Activated naive CD8-positive, alpha-beta T cell treated with anti-CD3 and anti-CD28 coated beads, Interleukin-2, amount 10 ng/mL, durations not matched to agents 7 days and 5 days (primary cell): ENCODE measurements around the gene MYBPC1. TPM values are rescaled to one million over a fixed set of nuclear protein-coding genes. Genes with fewer than 3 reads are reported as not detected.
"Not testable (repeated sequence)": the region's sequence is repeated elsewhere in the genome, so short reads cannot be mapped to it uniquely, and the experiment has no call there.

ENCODE experiments used
- ATAC-seq: fragments of 150-1000 bp; cut with Tn5 transposase; one replicate; pipeline ENCODE4 v1.10.0; 2021; ENCODE audit warnings: low read depth, moderate library complexity
- POLR2A ChIA-PET: fragments of 350-600 bp; sonication (Branson Sonifier 250); formaldehyde crosslinking; loops from one replicate; lab custom pipeline; 2021; ENCODE audit warnings: antibody characterized with exemption; lab: Charles Lee
- DNase-seq: peaks from one replicate; pipeline ENCODE4 v3.0.0; 2021
- H3K27ac Mint-ChIP-seq: one replicate; pipeline ENCODE4 v1.8.0; 2022; ENCODE audit warnings: mild to moderate bottlenecking, mixed read lengths
- H3K27me3 Mint-ChIP-seq: one replicate; pipeline ENCODE4 v1.8.0; 2022; ENCODE audit warnings: mild to moderate bottlenecking, moderate library complexity, mixed read lengths
- H3K36me3 Mint-ChIP-seq: one replicate; pipeline ENCODE4 v1.8.0; 2021; ENCODE audit warnings: mild to moderate bottlenecking, mixed read lengths
- H3K4me1 Mint-ChIP-seq: one replicate; pipeline ENCODE4 v1.8.0; 2021; ENCODE audit warnings: mixed read lengths
- H3K4me3 Mint-ChIP-seq: one replicate; pipeline ENCODE4 v1.8.0; 2022; ENCODE audit warnings: mild to moderate bottlenecking, moderate library complexity, mixed read lengths
- H3K9me3 Mint-ChIP-seq: one replicate; pipeline ENCODE4 v1.8.0; 2021; ENCODE audit warnings: mixed read lengths
- total RNA-seq, 2 experiments: library from RNA; stranded (reverse); gene quantifications; one replicate each; pipeline ENCODE4 v1.2.3, GENCODE V29; 2021

Gene MYBPC1
- total RNA-seq, 2 experiments from 2014 or later, result not detected

DNA sequence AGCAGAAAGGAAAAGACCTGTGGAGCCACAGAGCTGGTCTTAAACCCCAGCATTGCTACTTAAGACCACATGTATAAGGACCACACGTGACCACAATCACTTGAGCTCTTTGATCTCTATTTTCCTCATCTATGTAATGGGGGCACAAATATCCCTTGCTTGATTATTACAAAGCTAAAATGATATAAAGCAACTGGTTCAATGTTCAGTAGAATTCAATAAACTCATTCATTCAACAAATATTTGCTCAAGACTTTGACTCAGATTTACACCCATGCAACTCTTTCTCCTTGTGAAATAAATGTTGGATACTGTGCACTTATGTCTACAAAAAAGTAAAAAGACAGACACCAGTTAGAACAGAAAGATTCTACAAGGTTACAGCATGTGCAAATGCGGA lies 80.8 kb downstream of the MYBPC1 start:
- Mint-ChIP-seq H3K9me3 (no peaks in the 10 kb centered on the region), H3K27me3 (peaks cover 15% of the 10 kb centered on the region), H3K27ac (no peak overlapping the region), H3K36me3 (peaks cover 2% of the 10 kb centered on the region), H3K4me3 (no peak overlapping the region), H3K4me1 (peaks cover 14% of the 10 kb centered on the region)
- DNase-seq (no peak), ATAC-seq (no peak)
- POLR2A ChIA-PET, result no interaction called here

DNA sequence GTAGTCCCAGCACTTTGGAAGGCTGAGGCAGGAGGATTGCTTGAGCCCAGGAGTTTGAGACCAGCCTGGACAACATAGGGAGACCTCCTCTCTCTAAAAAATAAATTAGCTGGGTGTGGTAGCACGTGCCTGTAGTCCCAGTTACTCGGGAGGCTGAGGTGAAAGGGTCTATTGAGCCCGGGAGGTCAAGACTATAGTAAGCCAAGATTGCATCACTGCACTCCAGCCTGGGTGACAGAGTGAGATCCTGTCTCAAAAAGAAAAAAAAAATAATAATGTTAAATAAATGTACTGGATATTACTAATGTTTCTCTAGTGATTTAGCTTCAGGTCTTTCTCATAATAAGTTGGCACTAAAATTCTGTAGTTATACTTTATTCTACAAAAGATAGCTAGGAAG lies 81.7 kb downstream of the MYBPC1 start:
- POLR2A ChIA-PET, result not testable (repeated sequence)

DNA sequence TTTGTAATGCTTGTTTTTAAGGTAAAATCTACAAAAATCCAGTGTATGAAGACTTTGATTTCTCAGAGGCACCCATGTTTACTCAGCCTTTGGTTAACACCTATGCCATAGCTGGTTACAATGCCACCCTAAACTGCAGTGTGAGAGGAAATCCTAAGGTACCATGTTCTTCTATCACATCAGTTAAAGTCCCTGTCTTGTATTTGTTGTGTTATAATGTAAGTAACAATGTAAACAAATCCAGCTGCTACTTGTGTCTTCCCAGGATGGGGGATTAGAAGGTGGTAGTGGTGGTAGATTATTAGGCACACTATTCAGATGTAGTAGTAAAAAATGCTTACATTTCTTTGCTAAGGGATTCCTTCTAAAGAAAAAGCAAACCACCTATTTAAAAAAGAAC lies 83.3 kb downstream of the MYBPC1 start:
- Mint-ChIP-seq H3K4me1 (peaks cover 2% of the 10 kb centered on the region), H3K4me3 (no peak overlapping the region), H3K36me3 (no peaks in the 10 kb centered on the region), H3K27ac (no peak overlapping the region), H3K9me3 (no peaks in the 10 kb centered on the region), H3K27me3 (peaks cover 15% of the 10 kb centered on the region)
- DNase-seq, result no peak
- POLR2A ChIA-PET, result no interaction called here
- no peak for ATAC-seq

More for the DNA sequence above, 81.7 kb downstream of the MYBPC1 start:
- not testable (repeated sequence) for H3K27ac Mint-ChIP-seq, ATAC-seq, H3K4me3 Mint-ChIP-seq, H3K9me3 Mint-ChIP-seq, H3K4me1 Mint-ChIP-seq, H3K36me3 Mint-ChIP-seq, DNase-seq
- H3K27me3 Mint-ChIP-seq, result peaks cover 15% of the 10 kb centered on the region

DNA sequence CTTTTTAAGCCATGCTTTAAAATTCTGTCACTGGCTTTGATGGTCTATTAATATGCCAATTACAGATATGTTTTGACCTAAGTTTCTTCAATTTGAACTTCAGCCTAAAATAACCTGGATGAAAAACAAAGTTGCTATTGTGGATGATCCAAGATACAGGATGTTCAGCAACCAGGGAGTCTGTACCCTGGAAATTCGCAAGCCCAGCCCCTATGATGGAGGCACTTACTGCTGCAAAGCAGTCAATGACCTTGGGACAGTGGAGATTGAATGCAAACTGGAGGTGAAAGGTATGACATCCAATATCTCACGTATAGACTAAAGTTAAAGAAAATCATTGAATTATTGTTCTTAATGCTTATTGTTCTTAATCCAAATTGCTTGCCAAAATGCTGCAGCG lies 85.5 kb downstream of the MYBPC1 start:
- Mint-ChIP-seq H3K27me3 (peaks cover 27% of the 10 kb centered on the region), H3K27ac (no peak overlapping the region), H3K9me3 (no peaks in the 10 kb centered on the region), H3K36me3 (no peaks in the 10 kb centered on the region), H3K4me3 (no peak overlapping the region), H3K4me1 (peaks cover 2% of the 10 kb centered on the region)
- POLR2A ChIA-PET, result no interaction called here
- ATAC-seq, result no peak
- no peak for DNase-seq

DNA sequence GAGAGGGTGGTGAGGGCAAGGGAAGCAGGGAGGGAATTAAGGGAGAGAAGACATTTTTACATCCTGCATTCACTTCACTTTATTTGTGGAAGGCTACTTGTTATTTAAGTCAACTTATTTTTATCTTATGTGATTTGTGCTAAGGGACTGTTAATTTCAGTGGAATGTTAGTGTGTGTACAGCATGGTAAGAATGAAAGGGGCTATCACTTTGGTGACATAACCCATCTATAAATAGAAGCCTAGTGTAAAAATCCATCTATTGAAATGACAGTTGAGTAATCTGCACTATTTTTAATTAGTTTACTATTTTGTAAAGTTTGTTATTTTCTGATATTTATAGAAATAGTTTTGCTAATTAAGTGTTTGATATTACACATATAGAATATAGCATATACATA lies 85.9 kb downstream of the MYBPC1 start:
- Mint-ChIP-seq H3K4me1 (peaks cover 1% of the 10 kb centered on the region), H3K27ac (no peak overlapping the region), H3K27me3 (peaks cover 31% of the 10 kb centered on the region), H3K36me3 (no peaks in the 10 kb centered on the region), H3K9me3 (no peaks in the 10 kb centered on the region), H3K4me3 (no peak overlapping the region)
- POLR2A ChIA-PET, result no interaction called here
- ATAC-seq (no peak), DNase-seq (no peak)

DNA sequence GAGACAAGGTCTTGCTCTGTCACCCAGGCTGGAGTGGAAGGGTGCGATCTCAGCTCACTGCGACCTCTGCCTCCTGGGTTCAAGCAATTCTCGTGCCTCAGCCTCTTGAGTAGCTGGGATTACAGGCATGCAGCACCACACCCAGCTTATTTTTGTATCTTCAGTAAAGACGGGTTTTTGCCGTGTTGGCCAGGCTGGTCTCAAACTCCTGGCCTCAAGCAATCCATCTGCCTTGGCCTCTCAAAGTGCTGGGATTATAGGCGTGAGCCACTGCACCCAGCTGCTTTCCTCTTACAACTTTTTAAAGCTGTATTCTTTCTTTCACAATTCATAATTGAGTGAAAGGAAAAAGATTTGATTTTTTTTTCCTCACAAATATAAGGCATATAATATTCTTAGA lies 86.9 kb downstream of the MYBPC1 start:
- POLR2A ChIA-PET, ATAC-seq: not testable (repeated sequence)

DNA sequence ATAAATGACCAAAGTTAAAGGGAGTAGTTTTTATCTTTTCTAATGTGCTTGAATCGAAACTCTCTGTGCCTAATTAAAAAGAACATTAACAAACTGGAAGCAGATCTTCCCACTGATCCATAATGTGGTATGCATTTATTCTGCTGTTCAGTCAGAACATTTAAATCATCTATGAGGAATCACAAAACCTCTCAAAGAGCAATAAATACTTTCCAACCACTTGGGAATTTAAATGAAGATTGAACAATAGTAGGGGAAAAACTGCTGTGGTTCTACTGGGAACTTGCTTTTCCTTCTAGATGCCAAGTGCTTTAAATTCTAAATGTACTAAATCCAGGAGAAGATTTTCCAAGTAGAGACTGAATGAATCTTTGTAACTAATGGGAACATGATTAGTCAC lies 90.3 kb downstream of the MYBPC1 start:
- POLR2A ChIA-PET, result no interaction called here
- ATAC-seq, result no peak
- Mint-ChIP-seq H3K4me3 (no peak overlapping the region), H3K27me3 (peaks cover 18% of the 10 kb centered on the region), H3K27ac (no peak overlapping the region), H3K4me1 (no peaks in the 10 kb centered on the region), H3K36me3 (no peaks in the 10 kb centered on the region), H3K9me3 (no peaks in the 10 kb centered on the region)
- no peak for DNase-seq

More for the DNA sequence above, 86.9 kb downstream of the MYBPC1 start:
- H3K4me1 Mint-ChIP-seq, H3K27ac Mint-ChIP-seq, H3K4me3 Mint-ChIP-seq, H3K36me3 Mint-ChIP-seq, H3K9me3 Mint-ChIP-seq, DNase-seq: not testable (repeated sequence)
- H3K27me3 Mint-ChIP-seq, result peaks cover 29% of the 10 kb centered on the region

DNA sequence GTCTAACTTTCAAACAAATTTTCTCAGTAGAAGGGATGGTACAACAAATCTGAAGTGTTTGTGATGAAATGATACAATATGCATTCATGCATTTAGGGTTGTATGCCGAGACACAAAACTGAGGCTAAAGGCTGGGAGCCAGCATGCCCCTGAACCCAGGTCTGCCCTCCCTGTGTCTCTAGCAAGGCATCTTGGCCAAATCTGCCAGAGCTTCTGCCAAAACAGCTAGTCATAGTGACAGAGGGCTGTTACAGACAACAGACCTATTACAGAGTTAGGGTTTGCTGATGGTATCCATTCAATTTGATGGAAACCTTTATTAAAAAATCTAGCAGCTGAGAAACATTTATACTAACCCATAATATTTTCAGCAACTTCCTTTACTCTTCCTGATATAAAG lies 91.4 kb downstream of the MYBPC1 start:
- ATAC-seq (no peak), DNase-seq (no peak)
- peaks cover 18% of the 10 kb centered on the region for H3K27me3 Mint-ChIP-seq
- POLR2A ChIA-PET, result no interaction called here
- H3K36me3 Mint-ChIP-seq, result no peaks in the 10 kb centered on the region
- no peak overlapping the region for H3K27ac Mint-ChIP-seq
- no peaks in the 10 kb centered on the region for H3K4me1 Mint-ChIP-seq
- no peaks in the 10 kb centered on the region for H3K9me3 Mint-ChIP-seq
- no peak overlapping the region for H3K4me3 Mint-ChIP-seq

DNA sequence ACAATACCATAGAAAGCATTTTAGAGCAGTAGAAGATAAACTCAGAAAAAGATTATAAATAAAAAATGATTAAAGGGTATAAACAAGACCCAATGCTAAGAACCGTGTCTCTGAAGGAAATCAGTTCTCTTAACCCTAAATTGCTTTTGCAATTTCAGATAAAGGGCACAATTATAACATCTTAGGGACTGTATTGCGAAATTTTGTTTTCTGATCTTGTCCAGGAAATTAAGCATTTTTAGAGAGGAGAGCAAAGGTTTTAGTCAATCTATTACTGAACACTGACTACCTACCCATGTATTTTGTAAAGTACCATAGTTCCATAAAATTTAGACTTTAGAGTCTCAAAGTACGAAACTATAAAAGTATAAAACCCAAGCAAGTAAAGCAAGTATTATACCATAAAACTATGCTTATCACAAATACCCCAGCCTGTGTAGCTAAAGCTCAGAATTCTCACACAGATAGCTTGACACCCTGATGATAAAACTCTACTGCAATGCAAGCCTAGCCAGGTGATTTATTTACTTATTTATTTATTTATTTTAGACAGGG lies 95.8 kb downstream of the MYBPC1 start:
- Mint-ChIP-seq H3K36me3 (no peaks in the 10 kb centered on the region), H3K27me3 (peaks cover 5% of the 10 kb centered on the region), H3K4me3 (no peak overlapping the region), H3K9me3 (no peaks in the 10 kb centered on the region), H3K4me1 (peaks cover 2% of the 10 kb centered on the region), H3K27ac (no peak overlapping the region)
- no peak for DNase-seq
- no peak for ATAC-seq
- POLR2A ChIA-PET, result no interaction called here

DNA sequence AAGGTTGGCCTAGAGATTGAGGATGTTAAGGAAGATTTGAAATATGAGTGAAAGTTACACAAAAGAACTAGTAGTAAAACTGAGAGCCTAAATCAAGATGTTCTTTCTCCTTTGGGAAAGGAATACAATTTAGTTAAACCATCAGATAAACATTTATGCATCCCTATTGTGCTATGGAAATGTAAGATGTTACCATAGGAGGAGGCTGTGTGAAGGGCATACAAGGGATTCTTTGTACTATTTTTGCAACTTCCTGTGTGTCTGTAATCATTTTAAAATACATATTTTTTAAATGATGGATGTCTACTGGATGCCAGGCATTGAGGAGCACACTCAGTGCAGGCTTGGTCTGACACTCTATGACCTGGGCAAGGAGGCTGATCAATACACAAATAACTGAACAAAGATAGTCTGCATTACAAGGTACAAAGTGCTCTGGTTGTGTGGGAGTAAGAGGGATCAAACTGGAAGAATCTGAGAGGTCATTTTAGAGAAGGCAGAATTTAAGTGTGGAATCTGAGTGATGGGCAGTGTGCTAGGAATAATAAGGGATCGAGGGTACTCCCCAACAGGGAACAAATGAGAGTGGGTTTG lies 96.8 kb downstream of the MYBPC1 start:
- H3K4me3 Mint-ChIP-seq, result no peak overlapping the region
- DNase-seq (no peak), ATAC-seq (no peak)
- POLR2A ChIA-PET, result no interaction called here
- H3K27ac Mint-ChIP-seq, result no peak overlapping the region
- H3K9me3 Mint-ChIP-seq, result no peaks in the 10 kb centered on the region
- peaks cover 4% of the 10 kb centered on the region for H3K27me3 Mint-ChIP-seq
- peaks cover 8% of the 10 kb centered on the region for H3K4me1 Mint-ChIP-seq
- H3K36me3 Mint-ChIP-seq, result no peaks in the 10 kb centered on the region

DNA sequence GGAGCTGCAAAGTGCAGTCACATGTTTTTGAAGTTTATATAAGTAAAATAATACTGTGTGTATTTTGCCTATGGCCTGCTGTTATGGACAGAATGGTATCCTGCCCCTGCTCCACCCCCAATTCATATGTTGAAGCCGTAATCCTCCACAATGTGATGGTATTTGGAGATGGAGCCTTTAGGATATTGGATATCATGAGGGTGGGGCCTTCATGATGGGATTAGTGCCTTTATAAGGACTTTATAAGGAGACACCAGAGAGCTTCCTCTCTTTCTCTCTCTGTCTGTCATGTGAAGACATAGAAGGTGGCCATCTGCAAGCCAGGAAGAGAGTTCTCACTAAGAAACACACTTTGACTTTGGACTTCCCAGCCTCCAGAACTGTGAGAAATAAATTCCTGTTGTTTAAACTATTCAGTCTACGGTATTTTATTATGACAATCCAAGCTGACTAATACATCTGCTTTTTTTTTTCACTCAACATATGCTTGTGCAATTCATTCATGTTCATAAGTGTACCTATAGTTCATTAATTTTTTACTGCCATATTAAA lies 99.6 kb downstream of the MYBPC1 start:
- DNase-seq, result no peak

DNA sequence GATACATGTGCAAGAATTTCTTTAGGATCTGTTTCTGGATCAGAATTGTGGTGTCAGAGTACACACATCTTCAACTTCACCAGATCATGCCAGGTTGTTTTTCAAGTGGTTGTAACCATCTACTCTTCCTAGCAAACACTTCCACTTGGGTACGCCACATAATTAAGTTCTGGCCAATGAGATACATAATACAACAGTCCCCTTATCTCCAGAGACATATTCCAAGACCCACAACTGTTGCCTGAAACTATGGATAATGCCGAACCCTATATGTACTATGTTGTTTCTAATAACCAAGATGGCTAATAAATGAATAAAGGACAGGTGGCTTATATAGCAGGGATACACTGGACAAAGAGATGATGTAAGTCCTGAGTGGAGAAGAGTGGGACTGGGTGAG lies 100.2 kb downstream of the MYBPC1 start:
- Mint-ChIP-seq H3K36me3 (no peaks in the 10 kb centered on the region), H3K4me1 (peaks cover 17% of the 10 kb centered on the region), H3K9me3 (no peaks in the 10 kb centered on the region), H3K27ac (no peak overlapping the region), H3K27me3 (peaks cover 2% of the 10 kb centered on the region), H3K4me3 (no peak overlapping the region)
- DNase-seq, result no peak
- POLR2A ChIA-PET, result no interaction called here
- ATAC-seq, result no peak

More for the DNA sequence above, 99.6 kb downstream of the MYBPC1 start:
- no peaks in the 10 kb centered on the region for H3K9me3 Mint-ChIP-seq
- H3K27me3 Mint-ChIP-seq, result peaks cover 3% of the 10 kb centered on the region
- H3K27ac Mint-ChIP-seq, result no peak overlapping the region
- no peak for ATAC-seq
- H3K4me1 Mint-ChIP-seq, result peaks cover 14% of the 10 kb centered on the region
- no peak overlapping the region for H3K4me3 Mint-ChIP-seq
- no peaks in the 10 kb centered on the region for H3K36me3 Mint-ChIP-seq
- POLR2A ChIA-PET, result no interaction called here

DNA sequence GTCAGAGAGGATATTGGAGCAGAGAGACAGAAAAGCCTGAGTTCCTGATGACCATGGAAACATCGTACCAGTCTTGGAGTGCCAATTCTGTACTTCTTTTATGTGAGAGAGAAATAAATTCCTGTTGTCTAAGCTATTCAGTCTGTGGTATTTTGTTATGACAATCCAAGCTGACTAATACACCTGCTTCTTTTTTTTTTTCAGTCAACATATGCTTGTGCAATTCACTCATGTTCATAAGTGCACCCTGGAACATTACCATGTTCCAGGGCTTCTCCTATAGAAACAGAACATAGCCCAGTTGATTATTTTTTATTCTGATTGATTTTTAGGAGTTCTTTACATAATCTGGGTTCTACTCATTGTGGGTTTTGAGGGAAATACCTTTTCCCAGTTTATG lies 100.9 kb downstream of the MYBPC1 start:
- no peak overlapping the region for H3K27ac Mint-ChIP-seq
- H3K4me3 Mint-ChIP-seq, result no peak overlapping the region
- POLR2A ChIA-PET, result no interaction called here
- ATAC-seq (no peak), DNase-seq (no peak)
- H3K36me3 Mint-ChIP-seq, result no peaks in the 10 kb centered on the region
- H3K9me3 Mint-ChIP-seq, result no peaks in the 10 kb centered on the region
- peaks cover 2% of the 10 kb centered on the region for H3K27me3 Mint-ChIP-seq
- H3K4me1 Mint-ChIP-seq, result peaks cover 21% of the 10 kb centered on the region
